A549 (cell line): ENCODE measurements around the gene KANSL1. TPM values are rescaled to one million over a fixed set of nuclear protein-coding genes. Genes with fewer than 3 reads are reported as not detected.
"Not testable (repeated sequence)": the region's sequence is repeated elsewhere in the genome, so short reads cannot be mapped to it uniquely, and the experiment has no call there.

Experiments
- ATAC-seq, 2 experiments: fragments of 200-7000 bp in 1 of 2; fragments of >200 bp in 1 of 2; cut with Nextera tagmentation in 1 of 2; cut with Tn5 transposase in 1 of 2; 3 replicates each; pipeline versions ENCODE4 v1.8.0 to v1.9.1; 2018 to 2020; ENCODE audit warnings: mild to moderate bottlenecking in 1 of 2, moderate library complexity in 1 of 2
- CTCF ChIA-PET: fragments of 300-600 bp; sonication (Branson Sonifier 250); formaldehyde crosslinking; extraction: SDS; loops from one replicate; lab custom pipeline; 2021; ENCODE audit warnings: antibody characterized with exemption, inconsistent platforms; lab: Yijun Ruan, JAX
- POLR2A ChIA-PET: fragments of 350-600 bp; formaldehyde crosslinking; extraction: SDS; loops from one replicate; lab custom pipeline; 2021; ENCODE audit warnings: antibody characterized with exemption, inconsistent platforms; lab: Yijun Ruan, JAX
- DNase-seq, 2 experiments: peaks; one replicate each; pipeline versions ENCODE4 v3.0.0 to v3.0.0-alpha.2; 2011 to 2016; ENCODE audit warnings: low read depth in 1 of 2, low spot score in 1 of 2
- FAIRE-seq: peaks from 2 replicates; lab custom pipeline; 2011; peaks lifted over from hg19 to GRCh38; lab: Jason Lieb, UNC
- H3K27ac ChIP-seq, 2 experiments: fragments of >200 bp; sonication (Bioruptor Twin); formaldehyde crosslinking; 3 replicates each; pipeline ENCODE4 v1.5.1; 2016 to 2017
- H3K4me1 ChIP-seq: fragments of >200 bp; sonication (Bioruptor Twin); formaldehyde crosslinking; 3 replicates; pipeline ENCODE4 v1.6.1; 2016
- H3K4me2 ChIP-seq: fragments of >200 bp; sonication (Bioruptor Twin); formaldehyde crosslinking; 3 replicates; pipeline ENCODE4 v1.6.1; 2016
- H3K4me3 ChIP-seq: fragments of >200 bp; sonication (Bioruptor Twin); formaldehyde crosslinking; 3 replicates; pipeline ENCODE4 v1.5.1; 2016
- H3K9me3 ChIP-seq: fragments of >200 bp; sonication (Bioruptor Twin); formaldehyde crosslinking; 3 replicates; pipeline ENCODE4 v1.6.1; 2016
- ATOH8 ChIP-seq: fragments of 250-450 bp; sonication (Bioruptor Pico); IDR thresholded peaks from 2 replicates; pipeline ENCODE4 v1.5.0; 2020; ENCODE audit warnings: low read depth, mild to moderate bottlenecking, moderate library complexity
- CHD2 ChIP-seq: fragments of 150-350 bp; IDR thresholded peaks from 2 replicates; pipeline ENCODE4 v1.6.1; 2014; ENCODE audit warnings: low read length; ENCODE audit not compliant: partially characterized antibody
- E2F6 ChIP-seq: IDR thresholded peaks from 2 replicates; pipeline ENCODE4 v1.6.1; 2012; ENCODE audit warnings: low read depth, borderline replicate concordance
- EHMT2 ChIP-seq: fragments of 200-600 bp; sonication (generic); IDR thresholded peaks from 2 replicates; pipeline ENCODE4 v1.6.1; 2016; ENCODE audit warnings: antibody characterized with exemption, low read depth, mild to moderate bottlenecking, moderate library complexity
- FOXS1 ChIP-seq: fragments of 250-450 bp; sonication (Bioruptor Pico); IDR thresholded peaks from 2 replicates; pipeline ENCODE4 v1.5.0; 2020; ENCODE audit warnings: mild to moderate bottlenecking, moderate library complexity
- HDAC2 ChIP-seq: fragments of 200-600 bp; sonication (generic); IDR thresholded peaks from 2 replicates; pipeline ENCODE4 v1.6.1; 2016
- HOXA7 ChIP-seq: fragments of 250-450 bp; sonication (Bioruptor Pico); IDR thresholded peaks from 2 replicates; pipeline ENCODE4 v1.5.0; 2020; ENCODE audit warnings: mild to moderate bottlenecking, moderate library complexity
- NFE2L2 ChIP-seq: fragments of 150-350 bp; conservative IDR thresholded peaks from 2 replicates; pipeline ENCODE4 v1.6.1; 2014; ENCODE audit warnings: low read length
- NPAS2 ChIP-seq: fragments of 250-450 bp; sonication (Bioruptor Pico); IDR thresholded peaks from 2 replicates; pipeline ENCODE4 v1.8.0; 2022; ENCODE audit warnings: mild to moderate bottlenecking, moderate library complexity, borderline replicate concordance
- REST ChIP-seq: fragments of 200-600 bp; sonication (generic); IDR thresholded peaks from 2 replicates; pipeline ENCODE4 v1.6.1; 2016; ENCODE audit warnings: antibody characterized with exemption, mild to moderate bottlenecking, moderate library complexity
- RNF2 ChIP-seq: fragments of 200-600 bp; sonication (generic); IDR thresholded peaks from 2 replicates; pipeline ENCODE4 v1.6.1; 2016; ENCODE audit warnings: low read depth, mild to moderate bottlenecking, antibody characterized with exemption, moderate library complexity, borderline replicate concordance
- TP53 ChIP-seq: fragments of 250-450 bp; sonication (Bioruptor Pico); IDR thresholded peaks from 2 replicates; pipeline ENCODE4 v1.5.0; 2021; ENCODE audit warnings: mild to moderate bottlenecking, moderate library complexity
- ZC3H11A ChIP-seq: fragments of 450-650 bp; IDR thresholded peaks from 2 replicates; pipeline ENCODE4 v1.6.1; 2014; ENCODE audit warnings: antibody characterized with exemption, mild to moderate bottlenecking
- ZFP36 ChIP-seq: fragments of 450-650 bp; IDR thresholded peaks from 2 replicates; pipeline ENCODE4 v1.6.1; 2014; ENCODE audit warnings: borderline replicate concordance; ENCODE audit not compliant: partially characterized antibody
- ZNF302 ChIP-seq: fragments of 250-450 bp; sonication (Bioruptor Pico); IDR thresholded peaks from 2 replicates; pipeline ENCODE4 v1.9.0; 2021; ENCODE audit warnings: inconsistent platforms, mild to moderate bottlenecking, moderate library complexity
- WGBS: methylation state at CpG from one replicate; pipeline ENCODE4 v1.1.6; 2017; ENCODE audit errors: missing lambda C conversion rate; 5-methylcytosine and 5-hydroxymethylcytosine counted together
- polyA plus RNA-seq, 4 experiments: library from polyadenylated mRNA; depleted of rRNA in 3 of 4; stranded (reverse); fragments of >200 nt; fragmentation: RNase III in 1 of 4; extraction: RNeasy Plus Mini Kit Qiagen cat#74134 plus additional on column Dnase treatment in 1 of 4; gene quantifications; 2 replicates in 3 of 4; 3 replicates in 1 of 4; pipeline ENCODE4 v1.2.3, GENCODE V29; 2011 to 2017
- TF ChIP-seq, protein P1 (sequence below): fragments of 250-450 bp; sonication (Bioruptor Pico); IDR thresholded peaks from 2 replicates; pipeline ENCODE4 v1.5.0; 2021; ENCODE audit warnings: mild to moderate bottlenecking, moderate library complexity, borderline replicate concordance

Gene KANSL1
- polyA plus RNA-seq, 2 of the 4 experiments (the other 2 are of a cell fraction) = 22.6 to 27.9 TPM

- FAIRE-seq (no peak), ATAC-seq (no peak), DNase-seq (no peak)
- Histone ChIP-seq H3K4me2 (no peak overlapping the region), H3K9me3 (no peaks in the 10 kb centered on the region), H3K27ac (no peak overlapping the region), H3K4me3 (no peak overlapping the region), H3K4me1 (no peaks in the 10 kb centered on the region)
- no peak for TF ChIP-seq HOXA7 (CRISPR knock-in tag)
- TF ChIP-seq, protein P1, sequence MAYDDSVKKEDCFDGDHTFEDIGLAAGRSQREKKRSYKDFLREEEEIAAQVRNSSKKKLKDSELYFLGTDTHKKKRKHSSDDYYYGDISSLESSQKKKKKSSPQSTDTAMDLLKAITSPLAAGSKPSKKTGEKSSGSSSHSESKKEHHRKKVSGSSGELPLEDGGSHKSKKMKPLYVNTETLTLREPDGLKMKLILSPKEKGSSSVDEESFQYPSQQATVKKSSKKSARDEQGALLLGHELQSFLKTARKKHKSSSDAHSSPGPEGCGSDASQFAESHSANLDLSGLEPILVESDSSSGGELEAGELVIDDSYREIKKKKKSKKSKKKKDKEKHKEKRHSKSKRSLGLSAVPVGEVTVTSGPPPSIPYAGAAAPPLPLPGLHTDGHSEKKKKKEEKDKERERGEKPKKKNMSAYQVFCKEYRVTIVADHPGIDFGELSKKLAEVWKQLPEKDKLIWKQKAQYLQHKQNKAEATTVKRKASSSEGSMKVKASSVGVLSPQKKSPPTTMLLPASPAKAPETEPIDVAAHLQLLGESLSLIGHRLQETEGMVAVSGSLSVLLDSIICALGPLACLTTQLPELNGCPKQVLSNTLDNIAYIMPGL = no peak
- no peak for TF ChIP-seq NPAS2
- TF ChIP-seq NFE2L2 = no peak
- TF ChIP-seq REST = no peak
- no peak for TF ChIP-seq RNF2
- TF ChIP-seq TP53 (CRISPR knock-in tag) = no peak
- TF ChIP-seq FOXS1 (CRISPR knock-in tag) = no peak
- TF ChIP-seq HDAC2 = no peak
- TF ChIP-seq CHD2 = no peak
- TF ChIP-seq ZNF302 (CRISPR knock-in tag) = no peak
- no peak for TF ChIP-seq EHMT2
- no peak for TF ChIP-seq ZFP36
- TF ChIP-seq ATOH8 (CRISPR knock-in tag) = no peak
- TF ChIP-seq E2F6 = no peak
- no peak for TF ChIP-seq ZC3H11A
- ChIA-PET CTCF (interaction anchor here (1.0 to 4.3 kb wide), 7 partner anchors 14 to 189 kb away, joined by 3 to 19 read pairs (median 3); partner anchors contain the start of gene KANSL1), POLR2A (no interaction called here)
- WGBS = 96% methylated on average over 24 of the region's 24 CpGs
Measured at GRCh38 chr17:46023783-46024388, 169.3 kb downstream of the KANSL1 start.

DNA sequence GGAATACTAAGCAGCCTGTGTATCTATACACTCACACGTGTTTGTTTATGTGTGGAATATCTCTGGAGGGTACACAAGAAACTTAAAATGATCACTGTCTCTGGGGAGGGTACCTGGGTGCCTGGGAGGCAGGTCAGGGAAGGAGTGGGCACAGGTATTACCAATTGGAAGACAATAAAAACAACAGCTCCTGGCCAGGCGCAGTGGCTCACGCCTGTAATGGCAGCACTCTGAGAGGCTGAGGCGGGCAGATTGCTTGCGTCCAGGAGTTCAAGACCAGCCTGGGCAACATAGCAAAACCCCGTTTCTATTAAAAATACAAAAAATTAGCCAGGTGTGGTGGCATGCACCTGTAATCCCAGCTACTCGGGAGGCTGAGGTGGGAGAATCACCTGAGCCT is 169.9 kb downstream of the KANSL1 start:
- H3K4me2 ChIP-seq, POLR2A ChIA-PET, H3K4me1 ChIP-seq, FAIRE-seq, H3K9me3 ChIP-seq, ATAC-seq, H3K27ac ChIP-seq, DNase-seq, H3K4me3 ChIP-seq: not testable (repeated sequence)
- CTCF ChIA-PET = interaction anchor here (1.0 to 4.3 kb wide), 7 partner anchors 13 to 190 kb away, joined by 3 to 19 read pairs (median 3); partner anchors contain the start of gene KANSL1
- 91% methylated on average over 7 of the region's 7 CpGs for WGBS
